DND-41 (cell line): Measurements from ENCODE around the gene CHAD.

Experiments
- ATAC-seq: fragments of 200-7000 bp; cut with Tn5 transposase; 3 replicates; pipeline ENCODE4 v1.9.1; 2021; ENCODE audit warnings: low read depth; ENCODE audit not compliant: insufficient read depth
- DNase-seq: peaks from one replicate; pipeline ENCODE4 v3.0.0-alpha.2; 2020
- H2AFZ ChIP-seq: 2 replicates; pipeline ENCODE4 v1.6.0; 2012; ENCODE audit warnings: low read depth, low read length
- H3K27ac ChIP-seq: 2 replicates; pipeline ENCODE4 v1.5.1; 2012; ENCODE audit warnings: low read length, inconsistent platforms
- H3K27me3 ChIP-seq: fragments of 200-600 bp; sonication (generic); 2 replicates; pipeline ENCODE4 v1.6.0; 2012; ENCODE audit warnings: low read length, mild to moderate bottlenecking, inconsistent platforms; ENCODE audit not compliant: insufficient read depth, poor library complexity
- H3K36me3 ChIP-seq: 2 replicates; pipeline ENCODE4 v1.5.1; 2012; ENCODE audit warnings: low read length, inconsistent platforms; ENCODE audit not compliant: insufficient read depth
- H3K4me1 ChIP-seq: 2 replicates; pipeline ENCODE4 v1.5.1; 2012; ENCODE audit warnings: mild to moderate bottlenecking, low read length; ENCODE audit not compliant: insufficient read depth
- H3K4me2 ChIP-seq: 2 replicates; pipeline ENCODE4 v1.6.0; 2012; ENCODE audit warnings: mild to moderate bottlenecking, moderate library complexity, low read length, inconsistent platforms; ENCODE audit not compliant: insufficient read depth
- H3K4me3 ChIP-seq, 2 experiments: fragments of 200-600 bp in 1 of 2; shearing (Covaris generic) in 1 of 2; 2 replicates each; pipeline ENCODE4 v1.5.1; 2012 to 2016; ENCODE audit warnings: inconsistent platforms in 2 of 2, low read length in 2 of 2, mild to moderate bottlenecking in 2 of 2, low read depth in 1 of 2, moderate library complexity in 1 of 2
- H3K79me2 ChIP-seq: 2 replicates; pipeline ENCODE4 v1.6.0; 2012; ENCODE audit warnings: low read length, inconsistent platforms; ENCODE audit not compliant: insufficient read depth
- H3K9ac ChIP-seq: 2 replicates; pipeline ENCODE4 v1.6.0; 2012; ENCODE audit warnings: low read depth, mild to moderate bottlenecking, inconsistent platforms, low read length, moderate library complexity
- H3K9me3 ChIP-seq: 2 replicates; pipeline ENCODE4 v1.5.1; 2012; ENCODE audit warnings: low read length, moderate library complexity, mild to moderate bottlenecking, inconsistent platforms; ENCODE audit not compliant: insufficient read depth, severe bottlenecking
- H4K20me1 ChIP-seq: 2 replicates; pipeline ENCODE4 v1.6.0; 2012; ENCODE audit warnings: low read length; ENCODE audit not compliant: insufficient read depth
- CTCF ChIP-seq: IDR thresholded peaks from 2 replicates; pipeline ENCODE4 v1.5.1; 2012; ENCODE audit warnings: borderline replicate concordance, low read length, moderate library complexity, mild to moderate bottlenecking; ENCODE audit not compliant: poor library complexity, severe bottlenecking; ENCODE audit errors: extremely low read depth
- EZH2 ChIP-seq: IDR thresholded peaks from 3 replicates; pipeline ENCODE4 v1.6.1; 2012; ENCODE audit warnings: borderline replicate concordance, low read depth, mild to moderate bottlenecking, moderate library complexity, low read length, inconsistent platforms; ENCODE audit not compliant: severe bottlenecking

CHAD gene

GRCh38 chr17:50425682-50426471 lies 42.8 kb downstream of the CHAD start, which contains the start of gene ACSF2:
Gene ACSF2, plus strand, starts transcription at chr17:50426218. Its CDS starts 44 bp downstream, at chr17:50426262.
- peaks cover 61% of the 10 kb centered on the region for H3K4me1 ChIP-seq
- peaks cover 43% of the 10 kb centered on the region for H3K79me2 ChIP-seq
- DNase-seq (peak; percentile 82), ATAC-seq (peak; percentile 78)
- no peaks in the 10 kb centered on the region for H3K27me3 ChIP-seq
- H4K20me1 ChIP-seq: 0 out of 2 replicates have a peak, but pooled peaks cover 7% of the 10 kb centered on the region
- H3K4me3 ChIP-seq: peak within 1 kb of the TSS; percentile 75 to 95
- peak within 1 kb of the TSS; percentile 99 for H3K4me2 ChIP-seq
- H3K9me3 ChIP-seq: no peaks in the 10 kb centered on the region
- H3K36me3 ChIP-seq: no peaks in the 10 kb centered on the region; the same call in 1 of the 2 replicates
- H3K9ac ChIP-seq: peak within 1 kb of the TSS; percentile 96
- H3K27ac ChIP-seq: peak within 1 kb of the TSS; percentile 96
- TF ChIP-seq CTCF (peak; percentile 40), EZH2 (no peak)
- peak within 1 kb of the TSS; percentile 98 for H2AFZ ChIP-seq

- DNase-seq: no peak
Observed at GRCh38 chr17:50424996-50425681, 43.5 kb downstream of the CHAD start.

GRCh38 chr17:50424246-50424995 lies 44.3 kb downstream of the CHAD start:
- no peak for ATAC-seq
- 0 out of 2 replicates have a peak, but pooled peaks cover 3% of the 10 kb centered on the region for H4K20me1 ChIP-seq
- peaks cover 73% of the 10 kb centered on the region for H3K4me1 ChIP-seq
- H3K79me2 ChIP-seq: peaks cover 40% of the 10 kb centered on the region
- H3K27ac ChIP-seq: peak overlapping the region; percentile 96
- peak overlapping the region in 1 of 2 experiments; percentile 95; a peak in 1 of 4 replicates for H3K4me3 ChIP-seq
- no peaks in the 10 kb centered on the region; the same call in 1 of the 2 replicates for H3K36me3 ChIP-seq
- no peak overlapping the region for H2AFZ ChIP-seq
- peaks cover 1% of the 10 kb centered on the region for H3K9me3 ChIP-seq
- peak overlapping the region; percentile 99 for H3K4me2 ChIP-seq
- H3K9ac ChIP-seq: peak overlapping the region; percentile 96; the same call in 1 of the 2 replicates
- no peaks in the 10 kb centered on the region for H3K27me3 ChIP-seq
- TF ChIP-seq EZH2 (no peak), CTCF (no peak)
- DNase-seq: no peak

More at GRCh38 chr17:50424996-50425681, 43.5 kb downstream of the CHAD start:
- no peaks in the 10 kb centered on the region; the same call in 1 of the 2 replicates for H3K36me3 ChIP-seq
- H3K9me3 ChIP-seq: no peaks in the 10 kb centered on the region
- H3K27ac ChIP-seq: peak overlapping the region; percentile 96
- peaks cover 68% of the 10 kb centered on the region for H3K4me1 ChIP-seq
- H3K4me3 ChIP-seq: peak overlapping the region; percentile 75 to 95
- no peak for TF ChIP-seq EZH2
- no peak for TF ChIP-seq CTCF
- H3K9ac ChIP-seq: peak overlapping the region; percentile 96
- H3K27me3 ChIP-seq: no peaks in the 10 kb centered on the region
- H3K79me2 ChIP-seq: peaks cover 43% of the 10 kb centered on the region
- peak overlapping the region; percentile 99 for H3K4me2 ChIP-seq
- H4K20me1 ChIP-seq: 0 out of 2 replicates have a peak, but pooled peaks cover 7% of the 10 kb centered on the region
- no peak for ATAC-seq
- H2AFZ ChIP-seq: peak overlapping the region; percentile 98
